ENCODE data around the gene ERBB4. TPM values are rescaled to one million over a fixed set of nuclear protein-coding genes. Genes with fewer than 3 reads are reported as not detected.

Gene ERBB4
- total and polyA plus RNA-seq, 2 of the 8 experiments (the other 6 are each of a cell fraction or from before 2014, with no cell fraction given) = 0.34 to 1.3 TPM

GRCh38 chr2:211477537-211478275, 1060.9 kb downstream of the ERBB4 start (continued):
- TF ChIP-seq CHD7 (IDR thresholded peaks at IDR 0.05; ENCODE audit: insufficient replicate concordance, low read length) (no peak), BACH1 (IDR thresholded peaks at IDR 0.05; ENCODE audit: low read length) (no peak), CTCF (IDR thresholded peaks at IDR 0.05; ENCODE audit: control extremely low read depth in 1 of 3, insufficient read depth in 1 of 3, low read depth in 1 of 3, low read length in 3 of 3) (no peak), CHD2 (IDR thresholded peaks at IDR 0.05; ENCODE audit: low read length) (no peak), POLR2A (IDR thresholded peaks at IDR 0.05; ENCODE audit: control extremely low read depth in 1 of 2, low read depth in 2 of 2, low read length in 2 of 2) (no peak), EGR1 (IDR thresholded peaks at IDR 0.05; ENCODE audit: borderline replicate concordance, low read depth, low read length) (no peak), ASH2L (IDR thresholded peaks at IDR 0.05; ENCODE audit: low read length) (no peak), NANOG (IDR thresholded peaks at IDR 0.05; ENCODE audit: insufficient read depth, low read depth, low read length, poor library complexity, severe bottlenecking) (no peak)
